Brain microvascular endothelial cell (primary cell): ENCODE results near the gene GNAL.

Source experiments
- DNase-seq: peaks from one replicate; pipeline ENCODE4 v3.0.0-alpha.2; 2020
- H3K27ac ChIP-seq: fragments of 250-450 bp; sonication (Bioruptor Pico); 2 replicates; pipeline ENCODE4 v1.5.1; 2020; ENCODE audit warnings: mild to moderate bottlenecking, moderate library complexity
- H3K27me3 ChIP-seq: fragments of 250-450 bp; sonication (Bioruptor Pico); replicated peaks from 2 replicates; pipeline ENCODE4 v1.5.1; 2020; ENCODE audit warnings: mild to moderate bottlenecking
- H3K36me3 ChIP-seq: fragments of 250-450 bp; sonication (Bioruptor Pico); replicated peaks from 2 replicates; pipeline ENCODE4 v1.5.1; 2020; ENCODE audit warnings: mild to moderate bottlenecking
- H3K4me3 ChIP-seq: 2 replicates; pipeline ENCODE4 v1.5.1; 2011; ENCODE audit warnings: low read depth, mild to moderate bottlenecking, control low read depth, low read length, moderate library complexity
- CTCF ChIP-seq: IDR thresholded peaks from 2 replicates; pipeline ENCODE4 v1.5.1; 2011; ENCODE audit warnings: low read depth, mild to moderate bottlenecking, moderate library complexity, low read length, control low read depth, inconsistent platforms; ENCODE audit errors: missing control alignments
- in situ Hi-C: cut with HindIII; loops from 2 replicates; pipeline ENCODE4 v1.10.0; 2017; ENCODE audit warnings: low sequenced_read_pairs, low pct_ligation_motif_present

Gene GNAL

GRCh38 chr18:11821643-11822237 lies 132.7 kb downstream of the GNAL start:
- no peaks in the 10 kb centered on the region for H3K36me3 ChIP-seq
- in situ Hi-C loops: no loop called here
- H3K4me3 ChIP-seq: no peak overlapping the region
- no peak overlapping the region for H3K27ac ChIP-seq
- no peaks in the 10 kb centered on the region for H3K27me3 ChIP-seq
- no peak for DNase-seq
- no peak for TF ChIP-seq CTCF

- no peaks in the 10 kb centered on the region for H3K36me3 ChIP-seq
- TF ChIP-seq CTCF: no peak
- in situ Hi-C loops: no loop called here
- DNase-seq: no peak
- no peaks in the 10 kb centered on the region for H3K27me3 ChIP-seq
- no peak overlapping the region for H3K4me3 ChIP-seq
- no peak overlapping the region for H3K27ac ChIP-seq
Observed at GRCh38 chr18:11823545-11823944, 134.5 kb downstream of the GNAL start.

GRCh38 chr18:11826836-11827235 lies 137.8 kb downstream of the GNAL start:
- in situ Hi-C loops: no loop called here
- DNase-seq: no peak
- Histone ChIP-seq H3K4me3 (no peak overlapping the region), H3K27ac (no peak overlapping the region), H3K27me3 (no peaks in the 10 kb centered on the region), H3K36me3 (no peaks in the 10 kb centered on the region)
- no peak for TF ChIP-seq CTCF

- in situ Hi-C loops: no loop called here
- DNase-seq: no peak
- H3K4me3 ChIP-seq: no peak overlapping the region
- no peaks in the 10 kb centered on the region for H3K27me3 ChIP-seq
- H3K27ac ChIP-seq: no peak overlapping the region
- no peaks in the 10 kb centered on the region for H3K36me3 ChIP-seq
- TF ChIP-seq CTCF: no peak
Observed at GRCh38 chr18:11828786-11829432, 139.8 kb downstream of the GNAL start.

- in situ Hi-C loops: no loop called here
- DNase-seq: no peak
Observed at GRCh38 chr18:11830585-11830984, 141.5 kb downstream of the GNAL start.

More at GRCh38 chr18:11830585-11830984, 141.5 kb downstream of the GNAL start:
- no peaks in the 10 kb centered on the region for H3K36me3 ChIP-seq
- TF ChIP-seq CTCF: no peak
- H3K27ac ChIP-seq: no peak overlapping the region
- no peak overlapping the region for H3K4me3 ChIP-seq
- no peaks in the 10 kb centered on the region for H3K27me3 ChIP-seq
